Nephron progenitor cell (in vitro differentiated cells): ENCODE measurements around the gene SPTLC2.

Source experiments
- DNase-seq: peaks from one replicate; pipeline ENCODE4 v3.0.0; 2021
- H3K27ac Mint-ChIP-seq: 2 replicates; pipeline ENCODE4 v1.8.0; 2021; ENCODE audit warnings: mild to moderate bottlenecking, moderate library complexity, mixed read lengths
- H3K27me3 Mint-ChIP-seq: 2 replicates; pipeline ENCODE4 v1.8.0; 2021; ENCODE audit warnings: mild to moderate bottlenecking, low read depth, mixed read lengths; ENCODE audit not compliant: poor library complexity
- H3K36me3 Mint-ChIP-seq: 2 replicates; pipeline ENCODE4 v1.8.0; 2021; ENCODE audit warnings: low read depth, mixed read lengths
- H3K4me1 Mint-ChIP-seq: 2 replicates; pipeline ENCODE4 v1.8.0; 2021; ENCODE audit warnings: mixed read lengths
- H3K4me3 Mint-ChIP-seq: 2 replicates; pipeline ENCODE4 v1.8.0; 2021; ENCODE audit warnings: mild to moderate bottlenecking, moderate library complexity, mixed read lengths
- H3K9me3 Mint-ChIP-seq: 2 replicates; pipeline ENCODE4 v1.8.0; 2021; ENCODE audit warnings: mild to moderate bottlenecking, moderate library complexity, mixed read lengths
- CTCF ChIP-seq: fragments of 200-600 bp; sonication (generic); IDR thresholded peaks from 2 replicates; pipeline ENCODE4 v1.5.0; 2021; ENCODE audit warnings: antibody characterized with exemption

The SPTLC2 gene

DNA sequence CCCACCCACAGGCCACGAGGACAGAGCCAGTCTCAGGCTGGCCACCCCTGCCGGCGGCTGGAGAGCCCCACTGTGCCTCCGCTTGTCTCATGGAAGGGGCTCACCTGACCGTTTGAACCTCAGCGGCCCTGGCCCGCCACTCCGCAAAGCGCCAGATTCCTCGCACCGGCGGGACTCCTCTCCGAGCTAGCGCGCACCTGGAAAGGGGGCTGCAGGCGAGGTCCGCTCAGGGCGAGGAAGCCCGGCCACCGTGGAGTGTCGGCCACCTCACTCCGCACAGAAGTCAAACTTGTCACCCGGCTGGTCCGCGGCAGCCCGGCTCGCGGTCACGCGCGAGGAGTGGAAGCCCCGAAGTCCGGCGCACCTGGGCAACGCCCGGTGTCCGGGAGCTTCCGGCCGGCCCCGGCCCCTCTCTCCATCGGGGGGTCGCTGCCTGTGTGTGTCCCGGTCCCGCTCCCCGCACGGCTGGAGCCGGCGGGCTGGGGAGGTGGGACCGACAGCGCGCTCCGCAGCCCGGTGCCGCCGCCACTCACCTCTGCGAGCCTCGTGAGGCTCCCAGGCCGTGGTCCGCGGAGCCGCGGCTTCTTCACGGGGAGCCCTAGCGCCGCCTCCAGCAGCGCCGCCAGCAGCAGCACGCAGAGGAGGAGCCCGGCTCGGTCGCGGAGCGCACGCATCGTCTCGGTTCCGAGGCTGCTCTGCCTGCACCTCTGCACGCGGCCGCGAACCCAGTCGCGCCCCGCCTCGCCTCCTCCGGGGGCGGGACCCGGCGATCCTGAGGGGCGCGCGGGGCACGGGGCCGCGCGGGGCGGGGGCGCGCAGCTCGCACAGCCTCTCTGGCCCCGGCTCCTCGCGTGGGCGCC, 118.1 kb downstream of the SPTLC2 start, which contains the start of gene ISM2:
Gene ISM2 (minus strand): TSS at position 697 of the 860 bp plus-strand sequence. CDS start 23 bp downstream, at position 674.
- no peak within 1 kb of the TSS for H3K27ac Mint-ChIP-seq
- peaks cover 63% of the 10 kb centered on the region for H3K27me3 Mint-ChIP-seq
- peak within 1 kb of the TSS; percentile 80 for H3K4me3 Mint-ChIP-seq
- no peak for TF ChIP-seq CTCF
- H3K4me1 Mint-ChIP-seq: peaks cover 11% of the 10 kb centered on the region
- peak; percentile 77 for DNase-seq
- H3K9me3 Mint-ChIP-seq: peaks cover 8% of the 10 kb centered on the region
- peaks cover 4% of the 10 kb centered on the region for H3K36me3 Mint-ChIP-seq

DNA sequence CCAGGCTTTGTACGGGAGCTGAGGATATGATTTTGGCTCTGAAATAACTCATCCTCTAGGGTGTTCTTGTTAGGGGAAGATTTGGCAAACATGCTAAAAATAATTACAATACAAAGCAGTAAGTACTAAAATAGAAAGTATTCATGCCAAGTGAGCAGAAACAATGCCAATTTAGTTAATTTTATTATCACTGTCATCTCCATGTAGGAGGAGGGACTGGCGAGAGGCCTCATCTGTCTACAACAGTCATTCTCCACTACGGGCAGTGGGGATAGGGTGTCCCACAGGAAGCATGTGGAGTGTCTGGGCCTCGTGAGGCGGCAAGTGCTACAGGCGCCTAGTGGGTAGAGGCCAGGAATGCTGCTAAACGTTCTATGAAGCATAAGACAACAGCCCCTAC, 121.1 kb downstream of the SPTLC2 start:
- no peak for DNase-seq
- H3K4me3 Mint-ChIP-seq: no peak overlapping the region
- TF ChIP-seq CTCF: no peak
- peaks cover 8% of the 10 kb centered on the region for H3K4me1 Mint-ChIP-seq
- H3K9me3 Mint-ChIP-seq: peaks cover 3% of the 10 kb centered on the region
- no peak overlapping the region for H3K27ac Mint-ChIP-seq
- H3K27me3 Mint-ChIP-seq: peaks cover 42% of the 10 kb centered on the region
- H3K36me3 Mint-ChIP-seq: no peaks in the 10 kb centered on the region

- no peak for TF ChIP-seq CTCF
- Mint-ChIP-seq H3K27ac (no peak overlapping the region), H3K9me3 (no peaks in the 10 kb centered on the region), H3K27me3 (peaks cover 11% of the 10 kb centered on the region), H3K4me1 (peaks cover 10% of the 10 kb centered on the region), H3K4me3 (no peak overlapping the region), H3K36me3 (no peaks in the 10 kb centered on the region)
- DNase-seq: no peak
Measured at GRCh38 chr14:77491056-77491455, 125.4 kb downstream of the SPTLC2 start.

DNA sequence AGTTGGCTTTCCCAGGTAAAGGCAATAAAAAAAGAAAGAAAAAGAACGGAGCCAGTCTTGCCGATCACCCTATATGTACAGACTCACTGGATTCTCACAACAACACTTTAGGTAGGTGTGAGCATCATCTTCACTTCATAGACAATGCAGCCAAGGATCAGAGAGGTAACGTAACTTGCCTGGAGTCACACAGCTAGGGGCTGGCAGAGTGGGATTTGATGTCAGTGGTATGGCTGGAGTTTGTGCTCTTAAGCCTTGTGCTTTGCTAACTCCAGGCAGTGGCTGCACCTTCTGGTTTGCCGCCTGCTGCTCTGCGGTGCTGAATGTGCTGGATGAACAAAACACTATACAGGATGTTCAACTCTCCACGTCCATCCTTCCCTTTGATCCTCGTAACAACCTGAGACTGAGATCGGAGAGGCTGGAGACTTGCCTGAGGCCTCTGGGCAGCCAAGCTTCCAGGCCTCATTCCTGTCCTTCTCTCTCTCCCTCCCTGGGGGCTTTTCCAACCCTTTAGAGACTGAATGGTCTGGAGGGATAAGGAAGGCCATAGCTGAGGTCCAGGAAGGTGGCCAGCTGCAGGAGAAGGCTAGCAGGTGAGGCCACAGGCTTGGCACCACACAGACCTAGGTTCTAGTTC, 126.0 kb downstream of the SPTLC2 start:
- DNase-seq: no peak
- Mint-ChIP-seq H3K36me3 (no peaks in the 10 kb centered on the region), H3K27me3 (peaks cover 6% of the 10 kb centered on the region), H3K4me3 (no peak overlapping the region), H3K4me1 (peaks cover 15% of the 10 kb centered on the region), H3K27ac (no peak overlapping the region), H3K9me3 (no peaks in the 10 kb centered on the region)
- no peak for TF ChIP-seq CTCF

- DNase-seq: no peak
- H3K4me3 Mint-ChIP-seq: no peak overlapping the region
- peaks cover 30% of the 10 kb centered on the region for H3K4me1 Mint-ChIP-seq
- H3K9me3 Mint-ChIP-seq: no peaks in the 10 kb centered on the region
- peaks cover 3% of the 10 kb centered on the region for H3K27me3 Mint-ChIP-seq
- H3K36me3 Mint-ChIP-seq: no peaks in the 10 kb centered on the region
- TF ChIP-seq CTCF: no peak
- H3K27ac Mint-ChIP-seq: peak overlapping the region; percentile 77
Measured at GRCh38 chr14:77489041-77489440, 127.4 kb downstream of the SPTLC2 start.
